Chondrocyte (in vitro differentiated cells): ENCODE data around the gene FBRSL1. TPM values are rescaled to one million over a fixed set of nuclear protein-coding genes. Genes with fewer than 3 reads are reported as not detected.

ENCODE experiments used
- DNase-seq: peaks from one replicate; pipeline ENCODE4 v3.0.0; 2021; ENCODE audit warnings: mixed read lengths, low spot score
- H3K27ac Mint-ChIP-seq: one replicate; pipeline ENCODE4 v1.8.0; 2021; ENCODE audit warnings: mild to moderate bottlenecking, moderate library complexity, mixed read lengths; ENCODE audit not compliant: unreplicated experiment
- H3K27me3 Mint-ChIP-seq: 2 replicates; pipeline ENCODE4 v1.8.0; 2021; ENCODE audit warnings: low read depth, mixed read lengths
- H3K36me3 Mint-ChIP-seq: 2 replicates; pipeline ENCODE4 v1.8.0; 2021; ENCODE audit warnings: low read depth, mixed read lengths
- H3K4me1 Mint-ChIP-seq: 2 replicates; pipeline ENCODE4 v1.8.0; 2021; ENCODE audit warnings: low read depth, mild to moderate bottlenecking, mixed read lengths
- H3K4me3 Mint-ChIP-seq: one replicate; pipeline ENCODE4 v1.8.0; 2021; ENCODE audit warnings: mild to moderate bottlenecking, moderate library complexity, mixed read lengths; ENCODE audit not compliant: unreplicated experiment
- H3K9me3 Mint-ChIP-seq: 2 replicates; pipeline ENCODE4 v1.8.0; 2021; ENCODE audit warnings: low read depth, mixed read lengths
- CTCF ChIP-seq: fragments of 200-600 bp; sonication (generic); IDR thresholded peaks from 2 replicates; pipeline ENCODE4 v1.5.0; 2021; ENCODE audit warnings: antibody characterized with exemption, mild to moderate bottlenecking, moderate library complexity
- total RNA-seq: library from RNA; stranded (reverse); gene quantifications from 3 replicates; pipeline ENCODE4 v1.2.1, GENCODE V29; 2021

The FBRSL1 gene
- total RNA-seq, 1 donor from 2014 or later = 41.1 TPM

GRCh38 chr12:132454193-132454932, 35.6 kb upstream of the FBRSL1 start:
- no peaks in the 10 kb centered on the region for H3K9me3 Mint-ChIP-seq
- H3K27me3 Mint-ChIP-seq = peaks cover 14% of the 10 kb centered on the region
- H3K36me3 Mint-ChIP-seq = peaks cover 1% of the 10 kb centered on the region
- DNase-seq = no peak
- peak overlapping the region; percentile 57 for H3K27ac Mint-ChIP-seq
- no peak for TF ChIP-seq CTCF
- peaks cover 13% of the 10 kb centered on the region for H3K4me1 Mint-ChIP-seq
- H3K4me3 Mint-ChIP-seq = no peak overlapping the region

- no peak overlapping the region for H3K4me3 Mint-ChIP-seq
- H3K9me3 Mint-ChIP-seq = no peaks in the 10 kb centered on the region
- peak; percentile 83 for DNase-seq
- peaks cover 13% of the 10 kb centered on the region for H3K27me3 Mint-ChIP-seq
- H3K27ac Mint-ChIP-seq = no peak overlapping the region
- no peak for TF ChIP-seq CTCF
- H3K4me1 Mint-ChIP-seq = peaks cover 13% of the 10 kb centered on the region
- peaks cover 1% of the 10 kb centered on the region for H3K36me3 Mint-ChIP-seq
Measured at GRCh38 chr12:132454933-132455418, 35.0 kb upstream of the FBRSL1 start.

- H3K4me1 Mint-ChIP-seq = peaks cover 13% of the 10 kb centered on the region
- H3K36me3 Mint-ChIP-seq = peaks cover 1% of the 10 kb centered on the region
- H3K27ac Mint-ChIP-seq = no peak overlapping the region
- H3K27me3 Mint-ChIP-seq = peaks cover 13% of the 10 kb centered on the region
- no peaks in the 10 kb centered on the region for H3K9me3 Mint-ChIP-seq
- H3K4me3 Mint-ChIP-seq = no peak overlapping the region
- no peak for TF ChIP-seq CTCF
- peak; percentile 34 for DNase-seq
Measured at GRCh38 chr12:132455565-132455964, 34.4 kb upstream of the FBRSL1 start.

GRCh38 chr12:132456186-132456943, 33.6 kb upstream of the FBRSL1 start:
- Mint-ChIP-seq H3K4me1 (peaks cover 13% of the 10 kb centered on the region), H3K27me3 (peaks cover 14% of the 10 kb centered on the region), H3K4me3 (no peak overlapping the region), H3K9me3 (no peaks in the 10 kb centered on the region), H3K27ac (no peak overlapping the region), H3K36me3 (peaks cover 1% of the 10 kb centered on the region)
- DNase-seq = peak; percentile 83
- TF ChIP-seq CTCF = no peak

- peaks cover 1% of the 10 kb centered on the region for H3K36me3 Mint-ChIP-seq
Measured at GRCh38 chr12:132456944-132457495, 32.9 kb upstream of the FBRSL1 start.

More at GRCh38 chr12:132456944-132457495, 32.9 kb upstream of the FBRSL1 start:
- no peak for TF ChIP-seq CTCF
- Mint-ChIP-seq H3K27me3 (peaks cover 14% of the 10 kb centered on the region), H3K4me3 (no peak overlapping the region), H3K27ac (no peak overlapping the region), H3K4me1 (peaks cover 13% of the 10 kb centered on the region), H3K9me3 (no peaks in the 10 kb centered on the region)
- DNase-seq = peak; percentile 75
